SKM-1 treated with dmso at 0.1 percent for 144 hours (cell line): ENCODE data around the gene DAGLA.

Experiments
- DNase-seq: peaks from one replicate; lab custom pipeline; 2025; ENCODE audit not compliant: unreplicated experiment; lab: John Stamatoyannopoulos, UW

The DAGLA gene

GRCh38 chr11:61743486-61744095 lies 63.4 kb downstream of the DAGLA start:
- no peak for DNase-seq

GRCh38 chr11:61744181-61744580 lies 64.0 kb downstream of the DAGLA start:
- DNase-seq, result no peak

DNA sequence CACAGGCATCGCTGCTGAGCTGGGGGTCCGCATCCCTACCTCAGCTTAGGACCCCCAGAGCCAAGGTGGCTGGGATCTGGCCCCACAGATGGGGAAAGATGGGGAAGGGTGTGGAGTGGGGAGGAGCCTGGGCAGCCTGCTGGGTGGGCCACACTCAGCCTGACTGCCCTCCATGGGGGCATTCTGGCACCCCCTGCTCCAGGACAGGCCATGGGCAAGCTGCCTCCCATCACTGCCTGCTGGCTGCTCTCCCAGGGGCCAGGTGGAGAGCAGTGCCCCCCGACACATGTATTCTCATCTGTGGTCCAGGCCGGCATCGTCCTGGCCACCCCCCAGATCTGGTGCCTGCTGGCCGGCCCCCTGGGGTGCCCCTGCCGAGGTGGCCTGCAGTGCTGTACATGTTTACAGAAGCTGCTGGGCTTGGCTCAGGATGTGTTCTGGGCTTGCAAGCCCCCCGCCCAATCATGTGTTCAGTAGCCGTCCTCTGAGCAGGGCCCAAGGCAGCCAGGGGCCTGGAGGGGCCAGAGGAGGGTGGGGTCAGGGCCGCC lies 64.5 kb downstream of the DAGLA start:
- no peak for DNase-seq

GRCh38 chr11:61745781-61746441 lies 65.7 kb downstream of the DAGLA start:
- no peak for DNase-seq

DNA sequence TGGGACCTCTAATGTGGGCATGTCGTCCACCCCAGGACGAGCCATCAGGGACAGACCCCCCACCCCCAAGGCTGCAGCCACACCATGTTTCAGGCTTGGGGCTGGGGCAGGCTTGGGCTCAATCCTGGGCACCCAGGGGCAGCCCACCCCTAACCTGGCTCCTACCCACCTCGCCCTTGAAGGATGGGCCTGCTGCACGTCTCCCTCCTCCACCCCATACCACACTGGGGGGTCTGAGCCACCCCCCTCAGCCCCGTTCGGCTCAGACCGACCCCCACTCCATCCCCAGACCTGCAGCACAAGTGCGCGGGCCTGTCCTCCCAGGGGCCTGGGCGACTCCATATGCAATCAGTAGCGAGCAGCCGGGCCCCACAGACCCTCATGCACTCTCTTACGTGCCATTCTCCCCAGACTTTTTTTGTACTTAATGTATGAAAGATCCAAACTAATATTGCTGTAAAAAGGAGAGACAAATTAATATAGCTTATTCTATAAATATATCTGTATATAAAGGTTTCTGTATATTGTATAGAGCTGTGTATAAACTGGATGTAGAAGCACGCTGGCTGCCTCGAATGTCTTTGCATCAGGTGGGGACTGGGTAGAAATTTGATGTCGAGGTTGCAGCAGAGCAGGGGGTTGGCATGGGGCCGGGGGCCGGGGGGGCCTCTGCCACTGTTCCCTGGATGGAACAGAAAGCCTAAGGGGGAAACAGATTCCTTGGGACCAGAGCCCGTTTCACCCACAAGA lies 66.4 kb downstream of the DAGLA start:
- no peak for DNase-seq

- DNase-seq, result peak; percentile 40
Measured at GRCh38 chr11:61747192-61747966, 67.2 kb downstream of the DAGLA start.

- no peak for DNase-seq
Measured at GRCh38 chr11:61747967-61748285, 67.7 kb downstream of the DAGLA start.

GRCh38 chr11:61749591-61750217 lies 69.5 kb downstream of the DAGLA start:
- no peak for DNase-seq

- no peak for DNase-seq
Measured at GRCh38 chr11:61750631-61751273, 70.6 kb downstream of the DAGLA start.

GRCh38 chr11:61751384-61751783 lies 71.2 kb downstream of the DAGLA start:
- no peak for DNase-seq

- peak; percentile 26 for DNase-seq
Measured at GRCh38 chr11:61752117-61752924, 72.1 kb downstream of the DAGLA start, which contains the start of gene MYRF. TSS of gene MYRF (plus strand) at chr11:61752636. CDS start at chr11:61752745, 109 bp downstream.

- no peak for DNase-seq
Measured at GRCh38 chr11:61752925-61753521, 72.8 kb downstream of the DAGLA start.

GRCh38 chr11:61753672-61754071 lies 73.5 kb downstream of the DAGLA start:
- DNase-seq, result no peak

DNA sequence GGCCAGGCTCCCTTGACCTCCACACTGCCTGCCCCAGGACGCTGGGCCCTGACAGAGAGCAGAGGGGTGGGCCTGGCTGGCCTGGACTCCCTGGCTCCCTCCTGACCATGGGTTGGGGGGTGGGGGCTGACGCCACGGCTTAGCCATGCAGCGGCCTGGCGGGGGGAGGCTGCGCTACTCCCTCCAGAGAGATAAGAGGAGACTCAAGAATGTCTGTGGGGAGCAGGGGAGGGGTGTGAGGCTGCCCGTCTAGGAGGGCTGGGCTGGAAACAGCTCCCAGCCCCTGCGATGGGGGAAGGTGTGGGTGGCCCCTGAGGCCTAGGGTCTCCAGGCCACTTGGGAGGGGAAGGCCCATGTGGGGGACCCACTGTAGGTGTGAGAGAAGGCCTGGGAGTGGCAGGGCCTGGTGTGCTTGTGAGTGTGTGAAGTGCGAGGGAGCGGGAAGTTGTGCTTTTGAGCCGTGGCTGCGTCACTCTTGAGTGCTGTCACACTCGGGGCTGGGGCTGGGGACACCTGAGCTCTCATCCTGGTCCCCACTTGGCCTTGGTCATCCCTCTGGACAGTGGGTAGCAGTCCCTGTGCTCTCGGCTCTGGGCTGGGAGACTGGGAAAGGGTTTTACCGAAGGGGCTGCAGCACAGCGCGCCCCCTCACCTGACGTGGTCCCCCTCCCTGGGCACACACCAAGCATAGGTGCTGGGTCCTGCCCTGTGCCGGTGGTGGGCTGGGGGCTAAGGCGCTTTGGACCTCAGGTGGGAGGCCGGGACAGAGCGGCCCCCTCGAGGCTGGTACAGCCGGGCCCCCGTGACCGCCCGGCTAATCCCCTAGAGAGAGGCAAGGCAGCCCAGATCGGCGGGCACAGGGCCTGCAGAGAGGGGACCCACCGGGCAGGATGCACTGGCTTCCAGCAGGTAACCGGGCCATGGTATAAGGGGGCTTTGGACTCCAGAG lies 74.6 kb downstream of the DAGLA start:
- DNase-seq, result no peak

GRCh38 chr11:61756147-61756451 lies 75.9 kb downstream of the DAGLA start:
- DNase-seq, result no peak

DNA sequence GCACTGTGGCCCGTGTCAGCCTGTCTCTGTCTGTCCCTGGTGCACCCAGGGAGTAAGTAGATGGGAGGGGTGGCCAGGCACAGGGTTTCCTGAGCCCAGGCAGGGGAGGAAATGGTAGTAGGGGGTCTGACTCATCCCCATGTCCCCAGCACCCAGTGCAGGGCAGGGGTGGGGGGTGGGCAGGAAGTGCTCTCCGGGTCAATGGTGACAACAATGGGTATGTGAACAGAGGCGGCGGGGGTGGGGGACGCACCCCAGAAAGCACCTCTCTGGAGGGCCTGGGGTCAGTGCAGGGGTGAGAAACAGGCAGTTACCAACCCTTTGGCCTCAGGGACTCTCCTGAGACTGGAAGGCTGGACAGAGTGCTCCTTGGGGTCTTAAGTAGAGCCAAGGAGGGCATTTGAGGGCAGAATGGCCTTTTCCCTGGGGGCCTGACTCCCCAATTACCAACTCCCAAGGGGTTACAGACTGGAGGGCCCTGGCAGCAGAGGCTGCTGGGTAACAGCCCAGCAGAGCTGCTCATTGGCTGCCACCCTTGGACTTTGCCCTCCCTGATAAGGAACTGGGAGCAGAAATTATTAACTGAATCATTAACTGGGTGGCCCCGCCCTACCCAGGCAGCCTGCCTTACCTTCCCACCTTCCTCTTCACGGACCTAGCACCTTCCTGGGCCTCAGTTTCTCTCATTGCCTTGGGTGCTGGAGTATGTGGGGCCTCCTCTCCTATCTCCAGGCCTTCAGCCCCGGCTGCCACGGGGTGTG lies 76.4 kb downstream of the DAGLA start:
- peak; percentile 8 for DNase-seq

DNA sequence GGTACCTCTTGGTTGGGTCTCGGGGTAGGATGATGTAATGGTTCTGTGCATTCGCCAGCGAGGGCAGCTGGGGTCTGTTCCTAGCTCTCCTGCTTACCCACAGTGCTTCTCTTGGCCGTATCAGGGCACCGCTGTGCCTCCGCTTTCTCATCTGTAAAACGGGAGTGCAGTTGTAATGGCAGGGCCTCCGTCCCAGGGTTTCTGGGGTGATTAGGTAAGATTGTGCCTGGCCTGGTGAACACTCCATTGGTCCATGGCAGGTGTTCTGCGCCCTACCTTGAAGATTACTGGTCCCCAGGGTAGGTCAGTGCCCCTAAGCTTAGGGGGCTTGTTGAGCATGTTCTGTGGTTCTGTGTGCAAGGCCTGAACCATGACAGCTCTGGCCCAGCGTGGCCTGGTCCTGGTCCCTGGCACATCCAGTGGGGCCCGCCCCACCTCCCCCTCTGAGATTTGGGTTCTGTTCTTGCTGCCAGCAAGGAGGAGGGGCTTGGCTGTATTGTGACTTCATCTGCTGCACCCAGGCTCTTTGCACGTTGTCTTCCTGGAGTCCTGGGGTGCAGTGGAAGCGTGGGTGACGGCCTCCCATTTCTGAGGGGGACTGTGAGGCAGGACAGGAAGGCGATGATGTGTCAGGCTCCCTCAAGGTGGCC lies 77.1 kb downstream of the DAGLA start:
- DNase-seq, result no peak
